ENCODE results near the gene BTBD16.

DNA sequence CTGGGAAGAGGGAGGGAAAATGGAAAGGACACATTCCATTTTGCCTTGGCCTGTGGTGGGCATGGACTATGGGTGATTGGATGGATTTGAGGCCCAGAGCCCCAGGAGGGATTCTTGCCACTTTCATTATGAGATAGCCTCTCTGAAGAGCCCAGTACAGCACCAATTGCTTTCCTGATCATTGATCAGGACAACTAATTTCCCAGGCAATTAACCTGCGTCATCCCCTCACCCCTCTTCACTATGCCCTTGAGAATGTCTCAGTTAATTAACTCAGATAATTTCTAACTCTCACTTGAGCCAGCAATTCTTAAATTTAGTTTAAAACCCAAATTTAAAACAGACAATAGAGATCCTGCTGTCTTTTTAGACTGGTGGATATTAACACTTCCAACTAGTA is 90.0 kb downstream of the BTBD16 start:
- TF ChIP-seq, protein P1, sequence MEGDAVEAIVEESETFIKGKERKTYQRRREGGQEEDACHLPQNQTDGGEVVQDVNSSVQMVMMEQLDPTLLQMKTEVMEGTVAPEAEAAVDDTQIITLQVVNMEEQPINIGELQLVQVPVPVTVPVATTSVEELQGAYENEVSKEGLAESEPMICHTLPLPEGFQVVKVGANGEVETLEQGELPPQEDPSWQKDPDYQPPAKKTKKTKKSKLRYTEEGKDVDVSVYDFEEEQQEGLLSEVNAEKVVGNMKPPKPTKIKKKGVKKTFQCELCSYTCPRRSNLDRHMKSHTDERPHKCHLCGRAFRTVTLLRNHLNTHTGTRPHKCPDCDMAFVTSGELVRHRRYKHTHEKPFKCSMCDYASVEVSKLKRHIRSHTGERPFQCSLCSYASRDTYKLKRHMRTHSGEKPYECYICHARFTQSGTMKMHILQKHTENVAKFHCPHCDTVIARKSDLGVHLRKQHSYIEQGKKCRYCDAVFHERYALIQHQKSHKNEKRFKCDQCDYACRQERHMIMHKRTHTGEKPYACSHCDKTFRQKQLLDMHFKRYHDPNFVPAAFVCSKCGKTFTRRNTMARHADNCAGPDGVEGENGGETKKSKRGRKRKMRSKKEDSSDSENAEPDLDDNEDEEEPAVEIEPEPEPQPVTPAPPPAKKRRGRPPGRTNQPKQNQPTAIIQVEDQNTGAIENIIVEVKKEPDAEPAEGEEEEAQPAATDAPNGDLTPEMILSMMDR (IDR thresholded peaks at IDR 0.05) = no peak
- no peak for TF ChIP-seq POLR2A (IDR thresholded peaks at IDR 0.05)

Data from testis (tissue), 2 donors.